Measurements from ENCODE around the gene OR14J1. TPM values are rescaled to one million over a fixed set of nuclear protein-coding genes. Genes with fewer than 3 reads are reported as not detected.

The OR14J1 gene
- total RNA-seq, 1 donor: not detected

GRCh38 chr6:29263001-29263400, 38.5 kb upstream of the OR14J1 start:
- TF ChIP-seq CTCF (IDR thresholded peaks at IDR 0.05; ENCODE audit: extremely low read depth, low read depth, low read length): no peak
- H4K20me1 ChIP-seq (ENCODE audit: insufficient read depth, low read length): no peaks in the 10 kb centered on the region
- H3K4me3 ChIP-seq (ENCODE audit: insufficient read depth, low read length): no peak overlapping the region

GRCh38 chr6:29294499-29294914, 7.0 kb upstream of the OR14J1 start:
- DNase-seq (ENCODE audit: insufficient read length, low spot score, missing footprints): no peak
- no peaks in the 10 kb centered on the region for H3K9me3 ChIP-seq (ENCODE audit: low read depth, low read length)
- no peak overlapping the region for H3K4me3 ChIP-seq (ENCODE audit: insufficient read depth, low read length)
- H3K79me2 ChIP-seq (ENCODE audit: insufficient read depth, low read length): no peaks in the 10 kb centered on the region
- H3K36me3 ChIP-seq (ENCODE audit: insufficient read depth, low read length): no peaks in the 10 kb centered on the region
- H2AFZ ChIP-seq (ENCODE audit: low read length): no peak overlapping the region
- H3K27me3 ChIP-seq (ENCODE audit: insufficient read depth, low read length): no peaks in the 10 kb centered on the region
- no peak overlapping the region for H3K4me2 ChIP-seq (ENCODE audit: insufficient read depth, low read length)
- H4K20me1 ChIP-seq (ENCODE audit: insufficient read depth, low read length): no peaks in the 10 kb centered on the region
- no peak overlapping the region for H3K27ac ChIP-seq (ENCODE audit: low read depth, low read length)
- H3K4me1 ChIP-seq (ENCODE audit: insufficient read depth, low read length): no peaks in the 10 kb centered on the region
- no peak for TF ChIP-seq CTCF (IDR thresholded peaks at IDR 0.05; ENCODE audit: extremely low read depth, low read depth, low read length)

More at GRCh38 chr6:29263001-29263400, 38.5 kb upstream of the OR14J1 start:
- no peaks in the 10 kb centered on the region for H3K36me3 ChIP-seq (ENCODE audit: insufficient read depth, low read length)
- no peaks in the 10 kb centered on the region for H3K4me1 ChIP-seq (ENCODE audit: insufficient read depth, low read length)
- no peak overlapping the region for H3K4me2 ChIP-seq (ENCODE audit: insufficient read depth, low read length)
- H3K79me2 ChIP-seq (ENCODE audit: insufficient read depth, low read length): no peaks in the 10 kb centered on the region
- H3K9me3 ChIP-seq (ENCODE audit: low read depth, low read length): no peaks in the 10 kb centered on the region
- H3K27me3 ChIP-seq (ENCODE audit: insufficient read depth, low read length): no peaks in the 10 kb centered on the region
- no peak for DNase-seq (ENCODE audit: insufficient read length, low spot score, missing footprints)
- H2AFZ ChIP-seq (ENCODE audit: low read length): no peak overlapping the region
- no peak overlapping the region for H3K27ac ChIP-seq (ENCODE audit: low read depth, low read length)

- Histone ChIP-seq H2AFZ (ENCODE audit: low read length) (no peak overlapping the region), H3K9me3 (ENCODE audit: low read depth, low read length) (no peaks in the 10 kb centered on the region), H4K20me1 (ENCODE audit: insufficient read depth, low read length) (no peaks in the 10 kb centered on the region), H3K27ac (ENCODE audit: low read depth, low read length) (no peak overlapping the region), H3K4me3 (ENCODE audit: insufficient read depth, low read length) (no peak overlapping the region), H3K4me1 (ENCODE audit: insufficient read depth, low read length) (no peaks in the 10 kb centered on the region), H3K27me3 (ENCODE audit: insufficient read depth, low read length) (no peaks in the 10 kb centered on the region), H3K4me2 (ENCODE audit: insufficient read depth, low read length) (no peak overlapping the region), H3K79me2 (ENCODE audit: insufficient read depth, low read length) (no peaks in the 10 kb centered on the region), H3K36me3 (ENCODE audit: insufficient read depth, low read length) (no peaks in the 10 kb centered on the region)
- DNase-seq (ENCODE audit: insufficient read length, low spot score, missing footprints): no peak
- no peak for TF ChIP-seq CTCF (IDR thresholded peaks at IDR 0.05; ENCODE audit: extremely low read depth, low read depth, low read length)
These were observed 6.3 kb upstream of the OR14J1 start for GRCh38 chr6:29295181-29295585.

- no peaks in the 10 kb centered on the region for H3K79me2 ChIP-seq (ENCODE audit: insufficient read depth, low read length)
- peak; percentile 8 for DNase-seq (ENCODE audit: insufficient read length, low spot score, missing footprints)
- H3K9me3 ChIP-seq (ENCODE audit: low read depth, low read length): no peaks in the 10 kb centered on the region
- no peak for TF ChIP-seq CTCF (IDR thresholded peaks at IDR 0.05; ENCODE audit: extremely low read depth, low read depth, low read length)
- no peak overlapping the region for H2AFZ ChIP-seq (ENCODE audit: low read length)
- H3K4me2 ChIP-seq (ENCODE audit: insufficient read depth, low read length): no peak overlapping the region
- no peak overlapping the region for H3K4me3 ChIP-seq (ENCODE audit: insufficient read depth, low read length)
- no peaks in the 10 kb centered on the region for H4K20me1 ChIP-seq (ENCODE audit: insufficient read depth, low read length)
- no peak overlapping the region for H3K27ac ChIP-seq (ENCODE audit: low read depth, low read length)
- H3K4me1 ChIP-seq (ENCODE audit: insufficient read depth, low read length): no peaks in the 10 kb centered on the region
- no peaks in the 10 kb centered on the region for H3K36me3 ChIP-seq (ENCODE audit: insufficient read depth, low read length)
- no peaks in the 10 kb centered on the region for H3K27me3 ChIP-seq (ENCODE audit: insufficient read depth, low read length)
These were observed 5.9 kb upstream of the OR14J1 start for GRCh38 chr6:29295623-29296022.

All from osteoblast (primary cell).